Transverse colon (tissue), 4 donors: ENCODE results near the gene GIMAP1.
"Not testable (repeated sequence)": the region's sequence is repeated elsewhere in the genome, so short reads cannot be mapped to it uniquely, and the experiment has no call there.

Experiments
- POLR2AphosphoS5 ChIP-seq, 3 donors: sonication (generic); formaldehyde crosslinking; IDR thresholded peaks; one replicate each; pipeline ENCODE4 v1.6.1; 2016; ENCODE audit warnings: antibody characterized with exemption in 3 of 3
- TF ChIP-seq, protein P1 (sequence below), 5 experiments: fragments of 200-600 bp in 3 of 5; fragments of 450-650 bp in 2 of 5; sonication (generic) in 3 of 5; IDR thresholded peaks; 1 replicate in 2 of 5; 2 replicates in 3 of 5; pipeline ENCODE4 v1.5.1; 2016 to 2017; ENCODE audit warnings: antibody characterized with exemption in 5 of 5, inconsistent platforms in 3 of 5, mild to moderate bottlenecking in 2 of 5, moderate library complexity in 1 of 5

DNA sequence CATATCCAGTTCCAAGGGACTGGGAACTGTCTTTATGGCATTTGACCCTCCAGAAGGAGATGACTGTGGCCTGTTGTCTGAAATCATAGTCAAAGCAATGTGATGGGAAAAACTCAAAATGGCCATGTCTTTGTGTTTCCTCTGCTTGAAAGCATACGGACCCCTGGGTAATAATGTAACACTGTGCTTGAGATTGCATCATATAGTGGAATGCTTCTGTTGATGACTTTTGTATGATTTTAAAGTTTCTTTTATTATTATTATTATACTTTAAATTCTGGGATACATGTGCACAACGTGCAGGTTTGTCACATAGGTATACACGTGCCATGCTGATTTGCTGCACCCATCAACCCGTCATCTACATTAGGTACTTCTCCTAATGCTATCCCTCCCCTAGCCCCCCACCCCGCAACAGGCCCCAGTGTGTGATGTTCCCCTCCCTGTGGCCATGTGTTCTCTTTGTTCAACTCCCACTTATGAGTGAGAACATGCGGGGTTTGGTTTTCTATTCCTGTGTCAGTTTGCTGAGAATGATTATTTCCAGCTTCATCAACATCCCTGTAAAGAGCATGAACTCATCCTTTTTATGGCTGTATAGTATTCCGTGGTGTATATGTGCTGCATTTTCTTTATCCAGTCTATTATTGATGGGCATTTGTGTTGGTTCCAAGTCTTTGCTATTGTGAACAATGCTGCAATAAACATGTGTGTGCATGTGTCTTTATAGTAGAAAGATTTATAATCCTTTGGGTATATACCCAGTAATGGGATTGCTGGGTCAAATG lies 44.4 kb upstream of the GIMAP1 start:
- TF ChIP-seq POLR2AphosphoS5 (IDR thresholded peaks at IDR 0.05): not testable (repeated sequence)
- TF ChIP-seq, protein P1, sequence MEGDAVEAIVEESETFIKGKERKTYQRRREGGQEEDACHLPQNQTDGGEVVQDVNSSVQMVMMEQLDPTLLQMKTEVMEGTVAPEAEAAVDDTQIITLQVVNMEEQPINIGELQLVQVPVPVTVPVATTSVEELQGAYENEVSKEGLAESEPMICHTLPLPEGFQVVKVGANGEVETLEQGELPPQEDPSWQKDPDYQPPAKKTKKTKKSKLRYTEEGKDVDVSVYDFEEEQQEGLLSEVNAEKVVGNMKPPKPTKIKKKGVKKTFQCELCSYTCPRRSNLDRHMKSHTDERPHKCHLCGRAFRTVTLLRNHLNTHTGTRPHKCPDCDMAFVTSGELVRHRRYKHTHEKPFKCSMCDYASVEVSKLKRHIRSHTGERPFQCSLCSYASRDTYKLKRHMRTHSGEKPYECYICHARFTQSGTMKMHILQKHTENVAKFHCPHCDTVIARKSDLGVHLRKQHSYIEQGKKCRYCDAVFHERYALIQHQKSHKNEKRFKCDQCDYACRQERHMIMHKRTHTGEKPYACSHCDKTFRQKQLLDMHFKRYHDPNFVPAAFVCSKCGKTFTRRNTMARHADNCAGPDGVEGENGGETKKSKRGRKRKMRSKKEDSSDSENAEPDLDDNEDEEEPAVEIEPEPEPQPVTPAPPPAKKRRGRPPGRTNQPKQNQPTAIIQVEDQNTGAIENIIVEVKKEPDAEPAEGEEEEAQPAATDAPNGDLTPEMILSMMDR (IDR thresholded peaks at IDR 0.05): not testable (repeated sequence)
